Activated CD8-positive, alpha-beta memory T cell treated with anti-CD3 and anti-CD28 coated beads for 4 hours (primary cell): ENCODE results near the gene RGS17.
A peak's percentile ranks its signal among the peaks of the same experiment; 100 is the strongest.
"Not testable (repeated sequence)": the region's sequence is repeated elsewhere in the genome, so short reads cannot be mapped to it uniquely, and the experiment has no call there.

Experiments used
- DNase-seq, 2 donors: peaks; one replicate each; pipeline ENCODE4 v3.0.0-alpha.2; 2020; ENCODE audit warnings: low read depth in 2 of 2

Gene RGS17

DNA sequence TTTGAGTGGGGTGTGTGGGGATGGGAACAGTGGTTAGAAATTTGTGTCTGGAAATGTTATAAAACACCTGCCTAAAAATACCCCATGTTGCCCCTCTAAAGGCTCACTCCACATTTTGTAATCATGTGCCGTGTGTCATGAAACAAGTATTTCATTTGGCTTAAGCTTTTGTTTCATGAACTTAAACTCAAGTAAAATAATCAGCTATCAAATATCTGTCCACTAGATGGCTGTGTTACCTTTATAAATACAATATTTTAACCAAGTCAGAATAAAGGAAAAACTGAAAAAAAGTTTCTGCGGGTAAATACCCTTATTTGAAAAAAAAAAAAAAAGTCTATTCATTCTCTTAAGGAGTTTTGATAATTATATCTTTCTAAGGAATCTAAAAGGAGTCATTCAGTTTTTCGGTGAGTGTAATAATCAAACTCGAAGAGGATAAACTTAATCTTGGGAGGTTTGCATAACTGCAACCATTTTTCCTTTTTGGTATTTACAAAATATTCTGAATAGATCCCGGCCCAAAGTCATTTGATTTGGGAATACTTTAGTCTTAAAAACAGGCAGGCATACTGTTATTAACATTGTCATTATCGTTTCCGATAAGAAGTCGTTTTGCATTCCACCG lies 98.7 kb downstream of the RGS17 start:
- no peak for DNase-seq

DNA sequence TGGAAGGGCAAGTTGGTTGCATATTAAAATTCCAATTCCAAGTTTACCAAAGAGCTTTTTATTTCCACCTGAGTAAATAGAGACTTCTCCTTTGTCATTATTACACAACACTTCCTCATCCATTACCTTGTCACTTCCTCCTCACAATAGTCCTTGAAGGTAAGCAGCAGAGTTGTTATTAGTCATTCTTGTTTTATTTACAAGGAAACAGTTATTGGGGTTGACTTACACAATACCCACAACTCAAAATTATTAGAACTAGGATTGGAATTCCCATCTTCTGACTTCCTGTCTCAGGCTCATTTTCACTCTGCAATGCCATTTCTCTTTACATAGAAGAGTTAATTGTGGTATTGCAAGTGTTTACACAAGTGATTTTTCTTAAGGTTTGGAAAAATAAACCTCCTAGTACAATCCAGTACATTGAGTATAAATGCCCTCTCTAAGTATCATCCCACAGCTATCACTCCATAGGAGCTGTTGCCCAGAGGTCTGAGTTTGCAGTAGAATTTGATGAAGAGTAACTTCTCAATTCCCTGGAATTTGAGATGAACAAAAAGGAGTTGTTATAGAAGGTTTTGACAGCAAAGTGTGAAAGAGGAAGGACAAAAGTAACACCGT lies 99.6 kb downstream of the RGS17 start:
- no peak for DNase-seq

DNA sequence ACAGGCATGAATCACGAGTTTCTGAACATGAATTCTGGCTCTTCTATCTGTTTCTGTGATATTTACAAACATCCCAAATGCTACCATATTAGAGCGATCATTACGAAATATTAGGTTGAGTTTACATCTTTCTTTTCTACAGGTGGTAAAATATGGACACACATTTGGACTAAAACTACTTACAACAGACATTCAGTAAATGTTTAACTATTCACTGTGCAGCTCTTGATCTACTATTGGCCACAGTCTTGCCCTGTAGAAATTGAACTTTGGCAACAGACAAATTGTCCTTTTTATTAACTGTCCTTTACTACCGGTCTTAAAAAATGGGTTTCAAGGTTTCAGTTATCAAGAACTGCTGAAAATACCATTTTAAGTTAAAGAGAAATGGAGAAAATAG lies 102.1 kb downstream of the RGS17 start:
- no peak for DNase-seq

DNA sequence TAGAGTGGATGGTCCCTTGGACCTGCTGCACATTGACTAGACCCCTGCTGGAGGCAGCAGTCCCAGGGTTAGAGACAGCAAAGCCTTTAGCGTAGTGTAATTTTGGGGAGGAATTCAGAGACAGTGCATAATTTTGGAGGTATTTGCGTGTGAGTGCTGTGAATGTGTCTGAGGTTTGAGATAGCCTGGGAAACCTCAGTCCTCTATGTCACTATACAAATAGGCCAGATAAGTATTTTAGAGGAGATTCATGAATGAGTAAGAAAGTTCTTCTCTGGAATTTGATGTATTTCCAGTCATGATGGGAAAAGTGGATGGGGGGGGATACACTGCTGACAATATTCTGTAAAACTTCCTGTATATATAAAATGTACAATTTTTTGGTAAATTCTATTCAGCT lies 102.8 kb downstream of the RGS17 start:
- DNase-seq = no peak

DNA sequence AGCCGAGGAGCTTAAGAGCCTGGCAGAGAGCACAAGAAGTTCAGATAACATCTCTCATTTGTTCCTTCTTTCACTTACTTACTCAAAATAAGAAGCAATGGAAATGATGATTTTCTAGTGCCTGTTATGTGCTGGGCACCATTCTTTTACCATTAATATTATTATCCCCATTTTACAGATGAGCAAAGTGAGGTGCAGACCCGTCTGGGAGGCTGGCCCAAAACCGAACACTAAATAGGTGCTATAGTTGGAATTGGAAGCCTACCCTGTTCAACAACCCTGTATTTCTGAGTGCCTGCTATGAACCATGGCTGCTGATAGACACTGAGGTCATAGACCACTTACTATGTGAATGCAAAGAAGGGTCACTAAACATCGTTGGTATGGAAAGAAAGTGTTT lies 103.6 kb downstream of the RGS17 start:
- DNase-seq = no peak

DNA sequence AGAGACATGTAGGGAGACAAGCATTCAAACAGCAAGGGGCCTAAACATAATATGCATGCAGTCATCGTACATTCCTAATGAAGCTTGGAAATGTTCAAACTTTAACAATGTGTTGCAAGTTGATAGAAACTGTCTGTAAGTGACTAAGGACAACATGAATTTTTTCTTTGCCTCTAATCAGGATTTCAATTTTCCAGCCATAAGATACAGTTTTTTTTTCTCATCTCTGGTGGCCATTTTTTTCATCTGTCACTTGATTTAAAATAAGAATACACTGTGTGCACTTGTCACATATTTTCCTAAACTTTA lies 106.4 kb downstream of the RGS17 start:
- no peak for DNase-seq

DNA sequence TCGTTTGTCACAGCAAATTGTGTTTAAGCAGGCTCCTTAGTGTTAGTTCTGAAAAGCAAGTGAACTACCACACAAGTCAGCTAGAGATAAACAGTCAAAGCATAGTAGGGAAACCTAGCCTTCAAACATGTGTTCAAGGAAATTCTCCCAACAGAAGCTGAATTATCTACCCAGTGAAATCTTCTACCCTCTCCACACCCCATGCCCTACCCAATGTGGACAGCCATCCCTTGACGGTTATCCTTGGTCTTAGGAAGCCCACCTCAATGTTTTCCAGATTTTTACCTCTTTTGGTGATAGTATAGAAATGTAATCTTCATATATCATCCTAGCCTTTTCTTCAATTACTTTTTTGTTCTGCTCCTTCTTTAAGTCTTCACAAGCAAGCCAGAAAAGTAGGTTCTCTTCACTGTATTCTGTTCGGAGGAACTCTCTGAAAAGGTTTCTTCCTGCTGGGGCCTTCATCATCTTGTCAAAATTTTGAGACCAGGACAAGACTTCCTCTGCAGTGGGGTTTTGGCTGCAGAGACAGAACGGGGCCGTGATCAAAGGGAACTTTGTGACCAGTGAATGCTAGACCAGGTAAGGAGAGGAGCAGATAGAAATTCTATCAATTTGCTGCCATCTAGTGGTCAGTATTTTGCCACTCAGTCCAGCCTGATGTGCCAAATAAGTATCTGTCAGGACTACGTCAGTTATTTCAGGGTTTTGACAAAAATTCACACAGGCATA lies 106.9 kb downstream of the RGS17 start:
- DNase-seq = peak in 1 of 2 donors; percentile 13

DNA sequence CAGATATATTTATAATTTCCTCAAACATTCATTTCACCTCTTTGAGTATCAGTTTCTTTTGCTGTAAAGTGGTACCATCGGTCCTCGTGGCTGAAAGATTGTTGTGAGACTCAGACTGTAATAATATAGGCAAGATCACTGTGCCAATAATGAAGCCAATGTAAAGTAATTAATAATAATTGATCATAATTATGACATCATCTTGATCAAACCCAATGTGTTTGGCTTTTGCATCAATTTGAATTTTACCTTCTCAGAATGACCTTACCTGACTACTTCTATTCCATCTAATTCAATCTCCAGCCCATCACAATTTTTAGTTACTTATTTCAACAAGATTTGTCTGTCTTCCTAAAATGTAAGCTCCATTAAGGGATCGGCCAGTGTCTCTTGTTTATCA lies 112.7 kb downstream of the RGS17 start:
- DNase-seq = no peak

DNA sequence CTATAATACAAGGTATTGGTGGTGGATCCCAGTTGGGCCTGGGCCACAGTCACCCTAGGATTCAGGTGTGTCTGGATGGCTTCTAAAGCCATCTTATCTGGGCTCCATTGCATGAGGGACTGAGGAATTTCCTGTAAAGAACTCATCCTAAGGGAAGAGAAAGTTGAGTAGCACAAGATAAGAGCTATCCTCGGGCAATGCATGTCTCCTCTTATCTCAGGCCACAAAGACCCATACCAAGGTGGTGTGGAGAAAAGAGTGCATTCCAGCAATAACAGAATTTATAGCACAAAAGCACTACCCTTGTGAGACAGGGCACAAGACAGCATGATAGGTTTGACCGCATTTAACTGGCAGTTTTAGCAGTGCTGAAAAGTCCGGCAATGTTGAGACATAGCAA lies 114.2 kb downstream of the RGS17 start:
- no peak for DNase-seq

DNA sequence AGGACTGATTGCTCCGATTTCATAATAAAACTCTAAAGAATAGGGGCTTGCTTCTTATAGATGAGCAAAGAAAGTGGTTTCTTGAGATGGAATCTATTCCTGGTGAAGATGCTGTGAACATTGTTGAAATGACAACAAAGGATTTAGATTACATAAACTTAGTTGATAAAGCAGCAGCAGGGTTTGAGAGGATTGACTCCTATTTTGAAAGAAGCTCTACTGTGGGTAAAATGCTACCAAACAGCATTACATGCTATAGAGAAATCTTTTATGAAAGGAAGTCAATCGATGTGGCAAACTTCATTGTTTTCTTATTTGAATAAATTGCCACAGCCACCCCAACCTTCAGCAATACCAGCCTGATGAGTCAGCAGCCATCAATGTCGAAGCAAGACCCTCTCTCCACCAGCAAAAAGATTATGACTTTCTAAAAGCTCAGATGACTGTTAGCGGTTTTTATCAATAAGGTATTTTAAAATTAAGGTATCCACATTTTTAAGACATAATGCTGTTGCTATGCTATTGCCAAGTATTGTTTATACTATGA lies 115.9 kb downstream of the RGS17 start:
- no peak for DNase-seq

DNA sequence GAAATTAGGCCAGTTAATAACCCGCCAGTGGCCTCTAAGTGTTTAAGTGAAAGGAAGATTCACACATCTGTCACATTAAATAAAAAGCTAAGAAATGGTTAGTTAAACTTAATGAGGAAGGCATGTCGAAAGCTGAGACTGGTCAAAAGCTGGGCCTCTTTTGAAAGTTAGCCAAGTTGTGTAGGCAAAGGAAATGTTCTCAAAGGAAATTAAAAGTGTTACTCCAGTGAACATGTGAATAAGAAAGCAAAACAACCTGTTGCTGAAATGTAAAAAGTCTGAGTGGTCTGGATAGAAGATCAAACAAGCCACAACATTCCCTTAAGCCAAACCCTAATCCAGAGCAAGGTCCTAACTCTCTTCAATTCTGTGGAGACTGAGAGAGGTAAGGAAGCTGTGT lies 117.6 kb downstream of the RGS17 start:
- DNase-seq = no peak

DNA sequence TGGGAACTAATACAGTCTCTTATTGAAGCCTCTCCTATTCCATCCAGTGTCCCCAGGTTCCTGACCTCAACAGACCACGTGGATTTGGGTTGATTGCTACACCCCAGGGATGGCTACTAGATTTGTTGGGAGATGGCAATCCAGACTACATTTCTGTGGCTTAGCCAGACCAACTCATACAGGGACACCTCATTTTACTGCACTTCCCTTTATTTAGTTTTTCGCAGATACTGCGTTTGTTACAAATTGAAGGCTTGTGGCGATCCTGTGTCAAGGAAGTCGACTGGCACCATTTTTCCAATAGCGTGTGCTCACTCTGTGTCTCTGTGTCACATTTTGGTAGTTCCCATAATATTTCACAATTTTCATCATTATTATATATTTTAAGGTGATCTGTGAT lies 118.2 kb downstream of the RGS17 start:
- no peak for DNase-seq

DNA sequence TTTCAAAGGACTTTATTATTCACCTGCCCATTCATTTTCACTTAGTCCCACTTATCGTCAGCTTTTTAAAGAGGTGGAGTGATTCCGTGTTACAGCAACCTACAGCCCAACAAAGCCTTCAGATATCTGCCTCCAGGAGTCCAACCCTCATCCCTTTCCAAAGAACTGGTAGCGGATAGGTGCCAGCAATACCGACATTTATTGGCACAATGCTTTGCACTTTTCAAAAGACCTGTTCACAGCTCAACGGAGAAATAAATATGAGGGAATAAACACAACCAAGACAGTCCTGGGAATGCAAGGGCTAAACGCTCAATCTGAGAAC lies 127.8 kb downstream of the RGS17 start:
- DNase-seq = no peak

DNA sequence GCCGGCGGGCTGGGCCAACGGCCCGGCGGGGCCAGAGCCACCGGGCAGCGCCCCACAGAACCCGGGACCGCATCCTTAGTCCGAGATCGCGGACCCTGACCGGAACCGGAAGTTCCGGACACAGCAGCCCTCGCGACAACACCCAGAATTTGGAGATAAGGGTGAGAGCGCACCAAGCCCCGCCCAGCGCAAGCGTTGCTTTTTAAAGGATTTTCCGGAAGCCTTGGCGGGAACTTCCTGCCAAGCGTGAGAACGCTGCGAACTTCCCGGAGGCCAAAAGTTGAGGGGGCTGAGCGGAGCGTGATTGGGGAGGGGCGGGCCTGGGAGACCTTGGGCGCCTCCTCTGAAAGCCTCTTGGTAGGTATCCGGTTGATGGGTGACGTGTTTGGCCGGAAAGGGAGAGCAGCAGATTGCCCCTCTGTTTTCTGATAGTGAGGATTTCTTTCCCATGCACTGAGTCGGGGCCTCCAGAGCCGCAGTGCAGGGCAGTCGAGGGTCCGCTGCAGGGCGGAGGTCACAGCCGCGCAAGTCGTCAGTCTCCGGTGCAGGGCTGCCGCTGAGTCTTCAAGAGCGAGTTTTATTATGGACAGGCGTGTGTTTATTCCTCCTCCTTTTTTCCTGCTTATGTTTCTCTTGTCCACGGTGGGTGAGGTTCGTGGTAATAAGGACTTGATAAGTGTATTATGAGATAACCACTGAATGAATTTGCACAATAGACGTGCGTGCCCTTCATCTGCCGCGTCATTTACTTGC lies 128.3 kb downstream of the RGS17 start, which contains the start of gene MTRF1L:
MTRF1L (minus strand) TSS at position 97 of the 753 bp plus-strand sequence; CDS start at position 73, 24 bp downstream.
- peak; percentile 60 to 76 for DNase-seq

DNA sequence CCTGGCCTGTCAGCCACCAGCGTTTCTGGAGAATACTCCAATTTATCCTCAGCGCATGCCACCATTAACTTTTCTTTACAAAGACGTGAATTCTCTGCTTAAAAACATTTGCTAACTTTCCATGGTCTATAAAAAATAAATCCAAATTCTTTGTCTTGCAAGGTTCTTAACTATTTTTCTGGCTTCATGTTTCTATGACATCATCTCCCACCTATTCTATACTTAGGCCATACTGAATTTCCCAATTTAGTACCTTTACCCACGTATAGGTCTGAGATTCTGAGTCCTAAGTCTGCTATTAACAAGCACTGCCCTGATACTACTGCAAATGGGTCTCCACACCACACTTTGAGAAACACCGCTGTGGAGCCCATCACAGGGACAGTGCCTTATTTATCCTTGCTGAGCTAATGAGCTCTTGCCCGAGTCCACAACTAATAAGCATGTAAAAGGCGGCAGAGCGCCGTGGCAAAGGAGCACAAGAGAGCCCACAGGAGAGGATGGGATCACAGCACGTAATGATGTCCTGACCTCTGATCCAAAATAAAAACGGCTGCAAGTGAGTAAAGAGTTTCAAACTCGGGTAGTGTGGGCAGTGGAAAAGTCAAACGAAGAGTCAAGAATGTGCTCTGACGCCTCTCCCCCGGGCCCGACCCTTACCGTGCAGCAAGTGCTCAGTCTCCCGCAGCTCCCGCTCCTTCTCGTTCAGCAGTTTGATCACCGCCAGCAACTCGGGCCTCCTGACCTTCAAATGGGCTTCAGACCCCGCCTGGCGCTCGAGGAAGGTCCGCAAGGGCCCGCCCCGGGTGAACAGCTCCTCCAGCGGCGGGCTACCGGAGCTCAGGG lies 129.1 kb downstream of the RGS17 start:
- DNase-seq = no peak

DNA sequence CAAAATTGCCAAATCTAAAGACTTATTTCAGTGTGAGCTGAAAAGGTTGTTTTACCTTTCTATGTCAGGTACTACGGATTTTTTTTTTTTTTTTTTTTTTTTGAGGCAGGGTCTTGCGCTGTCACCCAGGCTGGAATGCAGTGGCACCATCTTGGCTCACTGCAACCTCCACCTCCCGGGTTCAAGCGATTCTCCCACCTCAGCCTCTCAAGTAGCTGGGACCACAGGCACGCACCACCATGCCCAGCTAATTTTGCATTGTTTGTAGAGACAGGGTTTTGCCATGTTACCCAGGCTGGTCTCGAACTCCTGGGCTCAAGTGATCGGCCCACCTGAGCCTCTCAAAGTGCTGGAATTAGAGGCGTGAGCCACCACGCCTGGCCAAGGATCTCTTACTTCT lies 130.3 kb downstream of the RGS17 start:
- DNase-seq = not testable (repeated sequence)

DNA sequence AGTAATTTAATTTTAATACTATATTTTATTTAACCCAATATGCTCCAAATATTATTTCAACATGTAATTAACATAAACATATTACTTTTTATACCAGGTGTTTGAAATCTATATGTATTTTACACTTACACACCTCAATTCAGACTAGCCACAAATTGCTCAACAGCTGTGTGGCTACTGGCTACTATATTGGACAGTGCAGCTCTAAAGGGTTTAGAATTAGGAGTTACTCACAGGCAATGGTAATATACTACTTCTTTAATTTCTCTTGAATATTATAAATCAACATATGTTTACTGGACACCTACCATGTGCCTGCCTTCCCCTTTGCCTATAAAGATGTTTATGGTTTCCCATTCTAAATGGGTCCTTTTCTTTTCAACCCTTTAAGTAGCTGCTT lies 130.8 kb downstream of the RGS17 start:
- no peak for DNase-seq

DNA sequence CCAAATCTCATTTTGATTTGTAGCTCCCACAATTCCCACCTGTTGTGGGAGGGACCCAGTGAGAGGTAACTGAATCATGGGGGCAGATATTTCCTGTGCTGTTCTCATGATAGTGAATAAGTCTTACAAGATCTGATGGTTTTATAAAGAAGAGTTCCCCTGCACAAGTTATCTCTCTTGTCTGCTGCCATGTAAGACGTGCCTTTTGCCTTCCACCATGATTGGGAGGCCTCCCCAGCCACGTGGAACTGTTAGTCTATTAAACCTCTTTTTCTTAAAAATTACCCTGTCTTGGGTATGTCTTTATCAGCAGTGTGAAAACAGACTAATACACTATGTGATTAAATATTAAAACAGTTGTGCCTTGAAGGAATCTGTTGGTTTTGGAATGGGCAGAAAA lies 131.5 kb downstream of the RGS17 start:
- not testable (repeated sequence) for DNase-seq

DNA sequence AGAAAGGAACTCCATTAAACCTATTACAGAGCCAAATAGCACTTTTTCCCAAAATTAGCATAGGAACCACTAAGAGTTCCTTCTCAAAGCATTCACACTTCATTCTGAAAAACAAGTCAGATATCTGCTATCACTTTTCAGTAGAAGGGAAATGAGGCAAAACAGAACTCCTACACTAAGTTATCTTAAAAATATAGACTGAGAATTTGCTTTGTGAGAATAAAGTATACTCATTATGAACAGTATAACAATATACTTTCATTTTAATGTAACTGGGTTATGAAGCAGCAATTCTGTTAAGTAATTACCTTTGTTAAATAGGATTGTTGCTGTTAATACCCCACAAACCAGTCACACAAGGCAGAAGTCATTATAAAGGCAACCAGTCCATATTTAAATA lies 137.2 kb downstream of the RGS17 start:
- no peak for DNase-seq

DNA sequence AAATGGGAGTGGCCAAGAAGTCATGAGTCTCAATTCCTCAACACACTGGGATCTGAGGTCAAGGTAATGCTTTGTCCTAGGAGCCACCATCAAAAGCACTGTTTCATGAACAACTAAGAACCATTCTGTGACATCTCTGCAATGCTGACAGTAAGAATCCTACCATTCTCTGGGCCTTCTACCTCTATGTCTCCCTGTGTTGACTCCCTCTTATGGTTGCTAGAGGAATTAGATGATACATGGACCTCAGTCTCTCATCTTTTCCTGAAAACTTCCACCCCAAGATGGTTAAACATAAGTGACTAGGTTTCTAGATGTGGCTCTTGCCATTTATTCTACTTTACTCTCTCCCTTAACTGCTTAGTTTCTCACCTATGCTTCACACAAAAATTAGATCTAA lies 137.7 kb downstream of the RGS17 start:
- DNase-seq = no peak

DNA sequence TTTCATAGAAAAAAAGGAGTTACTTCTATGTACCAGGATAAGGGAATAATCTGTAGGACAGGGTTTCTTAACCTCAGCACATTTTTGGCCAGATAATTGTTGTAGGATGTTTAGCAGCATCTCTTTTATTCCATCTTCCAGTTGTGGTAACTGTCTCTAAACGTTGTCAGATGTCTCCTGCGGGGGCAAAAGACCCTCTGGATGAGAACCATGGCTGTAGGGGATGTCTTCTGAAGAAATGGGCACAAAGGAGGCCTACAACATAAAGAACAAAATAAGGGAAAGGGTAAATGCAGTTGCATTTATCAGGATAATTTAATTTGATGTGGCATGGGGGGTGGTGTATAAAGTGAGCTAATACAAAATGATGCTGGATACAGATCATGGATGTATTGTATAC lies 144.1 kb downstream of the RGS17 start:
- no peak for DNase-seq

DNA sequence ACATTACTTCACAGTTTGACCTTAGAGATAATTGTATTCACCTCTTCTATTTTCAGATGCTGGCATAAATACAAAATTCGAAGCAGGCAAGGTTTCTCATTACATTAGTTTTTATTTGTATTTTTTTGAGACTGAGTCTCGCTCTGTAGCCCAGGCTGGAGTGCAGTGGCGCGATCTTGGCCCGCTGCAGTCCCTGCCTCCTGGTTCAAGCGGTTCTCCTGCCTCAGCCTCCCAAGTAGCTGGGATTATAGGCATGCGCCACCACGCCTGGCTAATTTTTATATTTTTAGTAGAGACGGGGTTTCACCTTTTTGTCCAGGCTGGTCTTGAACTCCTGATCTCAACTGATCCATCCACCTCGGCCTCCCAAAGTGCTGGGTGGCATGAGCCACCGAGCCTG lies 145.8 kb downstream of the RGS17 start:
- DNase-seq = not testable (repeated sequence)
